HepG2 (cell line): ENCODE results near the gene N4BP2. TPM values are rescaled to one million over a fixed set of nuclear protein-coding genes. Genes with fewer than 3 reads are reported as not detected.

Experiments used
- ATAC-seq: fragments of 200-7000 bp; cut with Tn5 transposase; 3 replicates; pipeline ENCODE4 v1.9.1; 2020; ENCODE audit warnings: mild to moderate bottlenecking, moderate library complexity
- BruUV-seq: library from RNA; stranded (reverse); fragments of 400-500 nt; replicated peaks from 2 replicates; lab custom pipeline; 2021; lab: Mats Ljungman, UMichigan
- CTCF ChIA-PET: fragments of 300-600 bp; formaldehyde crosslinking; extraction: SDS; loops from one replicate; lab custom pipeline; 2021; ENCODE audit warnings: low total read pairs, inconsistent platforms, low intra/inter-chr PET ratio; lab: Yijun Ruan, JAX
- POLR2A ChIA-PET: fragments of 350-600 bp; sonication (Branson Sonifier 250); formaldehyde crosslinking; loops from one replicate; lab custom pipeline; 2020; ENCODE audit warnings: antibody characterized with exemption, inconsistent platforms; lab: Yijun Ruan, JAX
- DNase-seq: peaks from one replicate; pipeline ENCODE4 v3.0.0-alpha.2; 2015; ENCODE audit warnings: low spot score
- FAIRE-seq: peaks from 3 replicates; lab custom pipeline; 2011; peaks lifted over from hg19 to GRCh38; lab: Jason Lieb, UNC
- H2AFZ ChIP-seq: one replicate; pipeline ENCODE4 v1.6.1; 2011; ENCODE audit warnings: low read length, inconsistent platforms
- H3K27ac ChIP-seq: fragments of 300-600 bp; 3 replicates; pipeline ENCODE4 v1.8.0; 2011; ENCODE audit warnings: mixed run types, mild to moderate bottlenecking, mixed read lengths, low read length, inconsistent platforms; ENCODE audit not compliant: insufficient read depth; ENCODE audit errors: extremely low read length
- H3K27me3 ChIP-seq, 2 experiments: fragments of 200-600 bp in 1 of 2; 2 replicates in 1 of 2; 3 replicates in 1 of 2; pipeline versions ENCODE4 v1.6.0 to v1.8.0; 2011; ENCODE audit warnings: low read length in 2 of 2, mild to moderate bottlenecking in 2 of 2, moderate library complexity in 2 of 2, inconsistent platforms in 1 of 2; ENCODE audit not compliant: insufficient read depth in 2 of 2, control insufficient read depth in 1 of 2
- H3K36me3 ChIP-seq, 2 experiments: fragments of 200-600 bp in 1 of 2; replicated peaks in 1 of 2; 2 replicates in 1 of 2; 3 replicates in 1 of 2; pipeline versions ENCODE4 v1.5.1 to v1.8.0; 2011; ENCODE audit warnings: low read length in 2 of 2, inconsistent platforms in 1 of 2; ENCODE audit not compliant: insufficient read depth in 2 of 2, control insufficient read depth in 1 of 2
- H3K4me1 ChIP-seq: 2 replicates; pipeline ENCODE4 v1.5.1; 2012; ENCODE audit warnings: low read length, inconsistent platforms; ENCODE audit not compliant: insufficient read depth
- H3K4me2 ChIP-seq: 2 replicates; pipeline ENCODE4 v1.6.0; 2011; ENCODE audit warnings: low read depth, low read length, inconsistent platforms
- H3K4me3 ChIP-seq, 3 experiments: fragments of 200-600 bp in 1 of 3; sonication (generic), shearing (Covaris generic) in 1 of 3; replicated peaks in 1 of 3; 2 replicates each; pipeline ENCODE4 v1.5.1; 2011 to 2016; ENCODE audit warnings: low read length in 3 of 3, inconsistent platforms in 2 of 3, low read depth in 2 of 3, mild to moderate bottlenecking in 2 of 3, control low read depth in 1 of 3, mixed read lengths in 1 of 3; ENCODE audit not compliant: insufficient read depth in 1 of 3
- H3K79me2 ChIP-seq: one replicate; pipeline ENCODE4 v1.6.1; 2011; ENCODE audit warnings: low read length, inconsistent platforms; ENCODE audit not compliant: insufficient read depth
- H3K9ac ChIP-seq: 2 replicates; pipeline ENCODE4 v1.6.0; 2011; ENCODE audit warnings: mild to moderate bottlenecking, low read depth, low read length, inconsistent platforms; ENCODE audit not compliant: insufficient read depth
- H3K9me3 ChIP-seq: 2 replicates; pipeline ENCODE4 v1.5.1; 2012; ENCODE audit warnings: mild to moderate bottlenecking, low read length
- H4K20me1 ChIP-seq: 2 replicates; pipeline ENCODE4 v1.6.0; 2011; ENCODE audit warnings: inconsistent platforms, mild to moderate bottlenecking, low read length, moderate library complexity; ENCODE audit not compliant: insufficient read depth
- ZNF431 ChIP-seq: sonication (generic); formaldehyde crosslinking; IDR thresholded peaks from 2 replicates; pipeline ENCODE4 v1.9.0; 2022; ENCODE audit warnings: missing genetic modification reagents, low read depth, mild to moderate bottlenecking, borderline replicate concordance
- WGBS: methylation state at CpG from one replicate; pipeline ENCODE4 v1.1.6; 2017; ENCODE audit warnings: low lambda C conversion rate; 5-methylcytosine and 5-hydroxymethylcytosine counted together
- in situ Hi-C: cut with HindIII; loops from 2 replicates; pipeline ENCODE4 v1.10.0; 2017; ENCODE audit warnings: low pct_unique_long_range_greater_than_20kb; ENCODE audit not compliant: extremely low pct_ligation_motif_present
- intact Hi-C: fragments of 100-400 bp; cut with micrococcal nuclease; formaldehyde crosslinking; loops from one replicate; pipeline ENCODE4 v1.10.0; 2022; ENCODE audit not compliant: unreplicated experiment
- polyA plus RNA-seq, 8 experiments: library from polyadenylated mRNA; depleted of rRNA in 3 of 8; stranded (reverse) in 7 of 8; unstranded in 1 of 8; fragments of >200 nt; fragmentation: Illumina TruSeq in 4 of 8; extraction: Trizol in 4 of 8; gene quantifications; 2 replicates each; pipeline versions ENCODE4 v1.2.1 to v1.2.3, GENCODE V29; 2011 to 2016; ENCODE audit warnings: low read depth in 4 of 8, missing spikeins in 1 of 8, mixed read lengths in 1 of 8; ENCODE audit not compliant: insufficient read depth in 1 of 8
- total RNA-seq, 5 experiments: library from RNA; depleted of rRNA; stranded (reverse); fragments of >200 nt; fragmentation: Illumina TruSeq; extraction: Trizol; gene quantifications; 2 replicates each; pipeline ENCODE4 v1.2.3, GENCODE V29; 2016; ENCODE audit warnings: low read depth in 1 of 5
- TF ChIP-seq, protein P1 (sequence below): sonication (generic); formaldehyde crosslinking; conservative IDR thresholded peaks from 2 replicates; pipeline ENCODE4 v1.8.1; 2023; ENCODE audit warnings: missing genetic modification reagents
- TF ChIP-seq, protein P2 (sequence below): sonication (generic); formaldehyde crosslinking; IDR thresholded peaks from 2 replicates; pipeline ENCODE4 v1.5.0; 2020; ENCODE audit warnings: mild to moderate bottlenecking, missing genetic modification reagents

N4BP2 gene
- total and polyA plus RNA-seq, 2 of the 13 experiments (the other 11 are each of a cell fraction or from before 2014, with no cell fraction given), result 5.6 to 12.9 TPM

DNA sequence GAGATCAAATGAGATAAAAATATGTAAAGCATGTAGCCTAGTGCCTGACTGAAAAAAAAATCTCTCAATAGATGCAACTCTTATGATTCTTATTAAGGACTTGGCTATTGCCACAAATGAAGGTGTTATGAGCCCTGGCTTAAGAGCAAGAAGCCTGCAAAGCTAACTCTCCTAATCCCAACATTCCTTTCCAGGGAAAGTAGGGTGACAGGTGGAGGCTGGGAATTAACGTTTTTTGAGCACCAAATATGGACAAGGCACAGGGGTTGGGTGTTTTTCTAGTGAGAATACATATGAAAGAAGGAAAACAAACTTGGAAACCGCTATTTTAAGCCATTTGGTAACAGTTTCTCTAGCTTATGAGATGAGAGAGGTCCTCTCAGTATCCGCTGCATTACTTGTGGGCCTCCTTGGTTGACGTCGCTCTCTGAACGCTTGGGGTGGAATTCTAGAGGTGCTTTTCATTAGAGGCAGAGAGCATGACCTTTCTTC lies 142.6 kb downstream of the N4BP2 start:
- H3K4me1 ChIP-seq, result peaks cover 28% of the 10 kb centered on the region
- H3K9me3 ChIP-seq, result no peaks in the 10 kb centered on the region
- no peak overlapping the region for H3K4me3 ChIP-seq
- no peak for TF ChIP-seq ZNF431
- TF ChIP-seq, protein P1, sequence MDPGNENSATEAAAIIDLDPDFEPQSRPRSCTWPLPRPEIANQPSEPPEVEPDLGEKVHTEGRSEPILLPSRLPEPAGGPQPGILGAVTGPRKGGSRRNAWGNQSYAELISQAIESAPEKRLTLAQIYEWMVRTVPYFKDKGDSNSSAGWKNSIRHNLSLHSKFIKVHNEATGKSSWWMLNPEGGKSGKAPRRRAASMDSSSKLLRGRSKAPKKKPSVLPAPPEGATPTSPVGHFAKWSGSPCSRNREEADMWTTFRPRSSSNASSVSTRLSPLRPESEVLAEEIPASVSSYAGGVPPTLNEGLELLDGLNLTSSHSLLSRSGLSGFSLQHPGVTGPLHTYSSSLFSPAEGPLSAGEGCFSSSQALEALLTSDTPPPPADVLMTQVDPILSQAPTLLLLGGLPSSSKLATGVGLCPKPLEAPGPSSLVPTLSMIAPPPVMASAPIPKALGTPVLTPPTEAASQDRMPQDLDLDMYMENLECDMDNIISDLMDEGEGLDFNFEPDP (CRISPR knock-in tag), result no peak
- TF ChIP-seq, protein P2, sequence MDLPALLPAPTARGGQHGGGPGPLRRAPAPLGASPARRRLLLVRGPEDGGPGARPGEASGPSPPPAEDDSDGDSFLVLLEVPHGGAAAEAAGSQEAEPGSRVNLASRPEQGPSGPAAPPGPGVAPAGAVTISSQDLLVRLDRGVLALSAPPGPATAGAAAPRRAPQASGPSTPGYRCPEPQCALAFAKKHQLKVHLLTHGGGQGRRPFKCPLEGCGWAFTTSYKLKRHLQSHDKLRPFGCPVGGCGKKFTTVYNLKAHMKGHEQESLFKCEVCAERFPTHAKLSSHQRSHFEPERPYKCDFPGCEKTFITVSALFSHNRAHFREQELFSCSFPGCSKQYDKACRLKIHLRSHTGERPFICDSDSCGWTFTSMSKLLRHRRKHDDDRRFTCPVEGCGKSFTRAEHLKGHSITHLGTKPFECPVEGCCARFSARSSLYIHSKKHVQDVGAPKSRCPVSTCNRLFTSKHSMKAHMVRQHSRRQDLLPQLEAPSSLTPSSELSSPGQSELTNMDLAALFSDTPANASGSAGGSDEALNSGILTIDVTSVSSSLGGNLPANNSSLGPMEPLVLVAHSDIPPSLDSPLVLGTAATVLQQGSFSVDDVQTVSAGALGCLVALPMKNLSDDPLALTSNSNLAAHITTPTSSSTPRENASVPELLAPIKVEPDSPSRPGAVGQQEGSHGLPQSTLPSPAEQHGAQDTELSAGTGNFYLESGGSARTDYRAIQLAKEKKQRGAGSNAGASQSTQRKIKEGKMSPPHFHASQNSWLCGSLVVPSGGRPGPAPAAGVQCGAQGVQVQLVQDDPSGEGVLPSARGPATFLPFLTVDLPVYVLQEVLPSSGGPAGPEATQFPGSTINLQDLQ (CRISPR knock-in tag), result no peak
- no peaks in the 10 kb centered on the region for H3K36me3 ChIP-seq
- no peak overlapping the region for H2AFZ ChIP-seq
- H3K27ac ChIP-seq, result no peak overlapping the region
- WGBS, result 56% methylated on average over 6 of the region's 6 CpGs
- no peaks in the 10 kb centered on the region; a peak in 1 of 5 replicates for H3K27me3 ChIP-seq
- H4K20me1 ChIP-seq, result no peaks in the 10 kb centered on the region
- H3K9ac ChIP-seq, result no peak overlapping the region
- in situ Hi-C loops (no loop called here), intact Hi-C loops (no loop called here)
- ATAC-seq, result no peak
- ChIA-PET CTCF (no interaction called here), POLR2A (no interaction called here)
- DNase-seq, result no peak
- H3K4me2 ChIP-seq, result no peak overlapping the region
- no peaks in the 10 kb centered on the region for H3K79me2 ChIP-seq
- no peak for FAIRE-seq
- BruUV-seq, result no TSS peak
